Gastrocnemius medialis (tissue), 4 donors: ENCODE data around the gene PINK1. TPM values are rescaled to one million over a fixed set of nuclear protein-coding genes. Genes with fewer than 3 reads are reported as not detected.

Experiments
- ATAC-seq, 2 donors: fragments of 150-250 bp; one replicate each; pipeline ENCODE4 v1.9.1; 2016
- DNase-seq, 2 donors: peaks; one replicate each; pipeline ENCODE4 v3.0.0-alpha.2; 2019
- H3K27ac ChIP-seq, 4 donors: fragments of 200-600 bp; sonication (generic); 1 replicate in 1 of 4; 2 replicates in 3 of 4; pipeline ENCODE4 v1.5.1; 2016 to 2018; ENCODE audit warnings: mild to moderate bottlenecking in 2 of 4, moderate library complexity in 1 of 4
- H3K27me3 ChIP-seq, 3 donors: fragments of 200-600 bp; sonication (generic) in 2 of 3; 1 replicate in 1 of 3; 2 replicates in 2 of 3; pipeline versions ENCODE4 v1.5.1 to v1.6.0; 2016 to 2019; ENCODE audit warnings: mild to moderate bottlenecking in 1 of 3, moderate library complexity in 1 of 3
- H3K36me3 ChIP-seq, 2 donors: fragments of 200-600 bp; sonication (generic) in 1 of 2; one replicate each; pipeline ENCODE4 v1.5.1; 2017 to 2018
- H3K4me1 ChIP-seq, 2 donors: fragments of 200-600 bp; sonication (generic) in 1 of 2; one replicate each; pipeline ENCODE4 v1.5.1; 2016 to 2017; ENCODE audit warnings: mild to moderate bottlenecking in 2 of 2
- H3K4me3 ChIP-seq, 4 donors: fragments of 200-600 bp; sonication (generic) in 3 of 4; 1 replicate in 1 of 4; 2 replicates in 3 of 4; pipeline ENCODE4 v1.5.1; 2016 to 2019; ENCODE audit warnings: mild to moderate bottlenecking in 2 of 4
- H3K9me3 ChIP-seq, 3 donors: fragments of 200-600 bp; sonication (generic) in 2 of 3; 1 replicate in 1 of 3; 2 replicates in 2 of 3; pipeline ENCODE4 v1.5.1; 2016 to 2019
- CTCF ChIP-seq, 5 experiments: fragments of 450-650 bp in 3 of 5; fragments of 200-600 bp in 2 of 5; sonication (generic) in 2 of 5; IDR thresholded peaks in 4 of 5; conservative IDR thresholded peaks in 1 of 5; 1 replicate in 4 of 5; 2 replicates in 1 of 5; pipeline ENCODE4 v1.5.1; 2016 to 2019; ENCODE audit warnings: antibody characterized with exemption in 5 of 5, mild to moderate bottlenecking in 3 of 5, moderate library complexity in 3 of 5
- POLR2A ChIP-seq, 2 donors: fragments of 450-650 bp; IDR thresholded peaks; one replicate each; pipeline ENCODE4 v1.6.1; 2017; ENCODE audit warnings: antibody characterized with exemption in 2 of 2, mild to moderate bottlenecking in 2 of 2, moderate library complexity in 2 of 2
- in situ Hi-C, 4 donors: fragments of 200-750 bp; cut with MboI; loops; one replicate each; pipeline versions ENCODE4 v1.15.0 to v1.8.0; 2017; ENCODE audit warnings: low sequenced_read_pairs in 4 of 4
- intact Hi-C: fragments of 100-400 bp; cut with DNase I; formaldehyde crosslinking; loops from one replicate; pipeline ENCODE4 v1.15.1; 2023; ENCODE audit warnings: low total_unique reads
- total RNA-seq, 4 donors: library from RNA; depleted of rRNA; stranded (reverse); fragments of >200 nt; gene quantifications; one replicate each; pipeline versions ENCODE4 v1.1.0 to v1.2.3, GENCODE V29; 2016

The PINK1 gene
- total RNA-seq, 4 donors from 2014 or later, result 376 to 478 (median 414) TPM

DNA sequence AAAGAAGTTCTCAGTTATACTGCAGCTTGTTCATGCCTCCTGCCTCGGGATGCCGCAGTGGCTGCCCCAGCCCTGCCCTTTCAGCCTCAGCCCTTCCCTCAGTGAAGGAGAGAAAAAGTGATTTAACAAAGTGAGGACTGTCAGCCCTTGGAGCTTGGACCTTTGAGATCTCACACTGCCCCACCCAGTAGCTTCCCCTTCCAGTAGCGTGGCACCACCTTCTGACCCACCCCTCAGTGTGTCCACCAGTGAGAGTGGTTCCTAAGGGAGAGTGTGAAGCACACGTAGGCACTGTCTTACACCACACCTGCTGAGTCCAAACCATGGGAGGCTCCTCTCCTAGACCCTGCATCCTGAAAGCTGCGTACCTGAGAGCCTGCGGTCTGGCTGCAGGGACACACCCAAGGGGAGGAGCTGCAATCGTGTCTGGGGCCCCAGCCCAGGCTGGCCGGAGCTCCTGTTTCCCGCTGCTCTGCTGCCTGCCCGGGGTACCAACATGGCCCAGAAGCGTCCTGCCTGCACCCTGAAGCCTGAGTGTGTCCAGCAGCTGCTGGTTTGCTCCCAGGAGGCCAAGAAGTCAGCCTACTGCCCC, 44.5 kb upstream of the PINK1 start, which contains the start of gene CDA:
Gene CDA (plus strand): TSS at position 464 of the 592 bp plus-strand sequence. CDS start 33 bp downstream, at position 497.
- TF ChIP-seq CTCF (IDR thresholded peaks at IDR 0.05 in 4 of 5, conservative IDR thresholded peaks at IDR 0.05 in 1 of 5) (no peak), POLR2A (IDR thresholded peaks at IDR 0.05) (no peak)
- no peak for ATAC-seq
- Histone ChIP-seq H3K9me3 (no peaks in the 10 kb centered on the region), H3K4me1 (peaks cover 0 to 3% of the 10 kb centered on the region in 2 donors), H3K27ac (peak within 1 kb of the TSS; percentile 33 to 69 (median 64)), H3K4me3 (peak within 1 kb of the TSS in 3 of 4 donors; percentile 15 to 38 (median 25)), H3K27me3 (peaks cover 19 to 27% (median 20%) of the 10 kb centered on the region in 3 donors), H3K36me3 (no peaks in the 10 kb centered on the region)
- in situ Hi-C loops (no loop called here), intact Hi-C loops (no loop called here)
- DNase-seq, result no peak

- ATAC-seq, result peak in 1 of 2 donors; percentile 34
- peak overlapping the region in 3 of 4 donors; percentile 15 to 38 (median 25) for H3K4me3 ChIP-seq
Measured at GRCh38 chr1:20589331-20590278, 43.7 kb upstream of the PINK1 start.

DNA sequence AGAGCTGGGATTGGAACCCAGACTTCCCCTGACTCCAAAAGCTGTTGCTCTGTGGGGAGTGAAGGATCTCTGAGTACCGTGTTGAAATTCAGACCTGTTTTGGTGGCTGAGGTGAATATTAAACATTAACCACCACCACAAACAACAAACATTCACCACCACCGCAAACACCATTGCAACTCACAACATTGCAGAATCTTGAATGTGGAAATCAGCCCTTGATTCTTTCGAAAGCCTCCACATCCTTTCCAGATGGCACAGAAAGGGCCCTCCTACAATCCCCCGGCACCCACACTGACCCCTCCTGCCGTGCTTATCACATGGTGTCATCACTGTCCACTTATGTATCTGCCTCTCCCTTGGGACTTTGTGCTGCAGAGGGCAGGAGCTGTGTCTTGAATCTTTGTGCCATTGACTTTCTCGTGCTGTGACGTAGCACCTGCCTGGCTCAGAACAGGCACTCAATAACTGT, 42.9 kb upstream of the PINK1 start:
- Histone ChIP-seq H3K36me3 (no peaks in the 10 kb centered on the region), H3K27me3 (peaks cover 19 to 27% (median 20%) of the 10 kb centered on the region in 3 donors), H3K27ac (peak overlapping the region; percentile 33 to 69 (median 64)), H3K4me3 (no peak overlapping the region), H3K4me1 (peaks cover 0 to 3% of the 10 kb centered on the region in 2 donors), H3K9me3 (no peaks in the 10 kb centered on the region)
- intact Hi-C loops, result no loop called here
- in situ Hi-C loops, result no loop called here
- peak; percentile 55 to 65 for ATAC-seq
- peak in 1 of 2 donors; percentile 61 for DNase-seq
- no peak for TF ChIP-seq POLR2A (IDR thresholded peaks at IDR 0.05)
- no peak for TF ChIP-seq CTCF (IDR thresholded peaks at IDR 0.05 in 4 of 5, conservative IDR thresholded peaks at IDR 0.05 in 1 of 5)

More at GRCh38 chr1:20589331-20590278, 43.7 kb upstream of the PINK1 start:
- Histone ChIP-seq H3K9me3 (no peaks in the 10 kb centered on the region), H3K36me3 (no peaks in the 10 kb centered on the region), H3K4me1 (peaks cover 0 to 3% of the 10 kb centered on the region in 2 donors), H3K27me3 (peaks cover 19 to 27% (median 20%) of the 10 kb centered on the region in 3 donors), H3K27ac (peak overlapping the region; percentile 33 to 69 (median 64))
- TF ChIP-seq POLR2A (IDR thresholded peaks at IDR 0.05) (no peak), CTCF (IDR thresholded peaks at IDR 0.05 in 4 of 5, conservative IDR thresholded peaks at IDR 0.05 in 1 of 5) (no peak)
- in situ Hi-C loops (no loop called here), intact Hi-C loops (no loop called here)
- peak in 1 of 2 donors; percentile 32 for DNase-seq

- no peak for ATAC-seq
- no peak for DNase-seq
- intact Hi-C loops (no loop called here), in situ Hi-C loops (no loop called here)
- Histone ChIP-seq H3K36me3 (no peaks in the 10 kb centered on the region), H3K27me3 (peaks cover 13 to 19% (median 16%) of the 10 kb centered on the region in 3 donors), H3K4me1 (peaks cover 0 to 3% of the 10 kb centered on the region in 2 donors), H3K27ac (no peak overlapping the region), H3K4me3 (no peak overlapping the region), H3K9me3 (no peaks in the 10 kb centered on the region)
- TF ChIP-seq CTCF (IDR thresholded peaks at IDR 0.05 in 4 of 5, conservative IDR thresholded peaks at IDR 0.05 in 1 of 5) (no peak), POLR2A (IDR thresholded peaks at IDR 0.05) (no peak)
Measured at GRCh38 chr1:20593756-20594155, 39.5 kb upstream of the PINK1 start.
